GM23248 (cell line): ENCODE data around the gene PEPD.

Source experiments
- EZH2 ChIP-seq: fragments of 200-600 bp; sonication (generic); IDR thresholded peaks from 2 replicates; pipeline ENCODE4 v1.6.1; 2018; ENCODE audit warnings: antibody characterized with exemption, mild to moderate bottlenecking; ENCODE audit not compliant: insufficient read depth, poor library complexity, severe bottlenecking
- EZH2phosphoT487 ChIP-seq: fragments of 200-600 bp; sonication (generic); IDR thresholded peaks from 2 replicates; pipeline ENCODE4 v1.6.1; 2018; ENCODE audit warnings: antibody characterized with exemption, moderate library complexity, mild to moderate bottlenecking, low read depth; ENCODE audit not compliant: insufficient read depth

GRCh38 chr19:33477781-33478180 is 43.8 kb downstream of the PEPD start:
- no peak for TF ChIP-seq EZH2
- TF ChIP-seq EZH2phosphoT487 = no peak
